MM.1S (cell line): ENCODE measurements around the gene CCDC30.

ENCODE experiments used
- CTCF ChIP-seq: fragments of 300-600 bp; sonication (generic); IDR thresholded peaks from 2 replicates; pipeline ENCODE4 v1.5.1; 2016; ENCODE audit warnings: antibody characterized with exemption, low read length, mixed read lengths
- EZH2 ChIP-seq: fragments of 300-600 bp; sonication (generic); optimal IDR thresholded peaks from 2 replicates; pipeline ENCODE3; 2017; ENCODE audit warnings: low read depth, mild to moderate bottlenecking, antibody characterized with exemption, low read length, mixed read lengths
- EZH2phosphoT487 ChIP-seq: fragments of 300-600 bp; sonication (generic); IDR thresholded peaks from 2 replicates; pipeline ENCODE4 v1.6.1; 2018; ENCODE audit warnings: antibody characterized with exemption, low read length

GRCh38 chr1:42593486-42594100 lies 130.5 kb downstream of the CCDC30 start:
- TF ChIP-seq CTCF = no peak
- TF ChIP-seq EZH2 = no peak
- no peak for TF ChIP-seq EZH2phosphoT487
